Measurements from ENCODE around the gene NSA2.

NSA2 gene

DNA sequence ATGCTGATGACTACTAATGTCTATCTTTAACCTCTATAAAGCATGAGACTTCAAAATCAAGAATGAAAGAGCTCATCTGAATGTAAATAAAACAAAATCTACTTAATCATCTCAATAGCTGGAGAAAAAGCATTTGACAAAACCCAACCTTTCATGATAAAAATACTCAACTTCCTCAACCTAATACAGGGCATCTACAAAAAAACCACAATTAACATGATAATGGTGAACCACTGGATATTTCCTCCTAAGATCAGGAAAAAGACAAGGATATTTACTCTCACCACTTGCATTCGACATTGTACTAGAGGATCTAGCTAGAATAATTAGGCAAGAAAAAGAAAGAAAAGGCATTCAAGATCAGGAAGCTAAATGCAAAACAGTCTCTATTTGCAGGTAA is 49.8 kb downstream of the NSA2 start:
- DNase-seq (ENCODE audit: low read depth), result no peak

DNA sequence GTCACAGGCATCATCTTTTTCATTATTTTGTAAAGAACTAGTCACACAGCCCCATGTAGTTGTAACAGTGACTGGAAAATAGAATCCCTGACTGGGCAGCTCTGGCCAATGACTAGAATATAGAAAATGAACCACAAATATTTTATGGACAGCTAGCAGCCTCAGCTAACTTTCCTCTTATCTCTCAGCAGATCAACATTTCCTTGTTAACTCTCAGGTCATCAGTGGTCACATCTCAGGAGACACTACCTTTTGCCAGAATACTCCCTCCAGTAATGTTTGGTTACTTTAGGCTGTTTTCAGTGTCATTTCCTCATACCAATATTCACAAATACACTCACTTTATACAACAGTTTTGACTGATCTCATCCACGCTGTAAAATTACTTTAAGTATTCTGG is 55.2 kb downstream of the NSA2 start:
- no peak for DNase-seq (ENCODE audit: low read depth)

- DNase-seq (ENCODE audit: low read depth), result no peak
These were observed 62.4 kb downstream of the NSA2 start for GRCh38 chr5:74829413-74829812.
